Nucleus accumbens (tissue), 56 donors: Measurements from ENCODE around the gene TMEM72.
A peak's percentile ranks its signal among the peaks of the same experiment; 100 is the strongest.

Experiments
- DNase-seq, 56 donors: peaks; one replicate each; lab custom pipeline; 2025; lab: John Stamatoyannopoulos, UW

TMEM72 gene

GRCh38 chr10:44888886-44889285, 22.3 kb upstream of the TMEM72 start:
- DNase-seq, result no peak

- DNase-seq, result no peak
Observed at GRCh38 chr10:44889834-44890233, 21.3 kb upstream of the TMEM72 start.

GRCh38 chr10:44890696-44891563, 20.2 kb upstream of the TMEM72 start:
- no peak for DNase-seq

- no peak for DNase-seq
Observed at GRCh38 chr10:44891721-44892120, 19.4 kb upstream of the TMEM72 start.

- DNase-seq, result no peak
Observed at GRCh38 chr10:44893604-44894468, 17.3 kb upstream of the TMEM72 start.

GRCh38 chr10:44894691-44895090, 16.4 kb upstream of the TMEM72 start:
- DNase-seq, result no peak

- no peak for DNase-seq
Observed at GRCh38 chr10:44895280-44895679, 15.9 kb upstream of the TMEM72 start.

- DNase-seq, result no peak
Observed at GRCh38 chr10:44897049-44897448, 14.1 kb upstream of the TMEM72 start.

- DNase-seq, result peak in 1 of 56 donors; percentile 12
Observed at GRCh38 chr10:44898665-44899064, 12.5 kb upstream of the TMEM72 start.

- DNase-seq, result no peak
Observed at GRCh38 chr10:44899450-44900080, 11.6 kb upstream of the TMEM72 start.

GRCh38 chr10:44902941-44903545, 8.1 kb upstream of the TMEM72 start:
- DNase-seq, result no peak

DNA sequence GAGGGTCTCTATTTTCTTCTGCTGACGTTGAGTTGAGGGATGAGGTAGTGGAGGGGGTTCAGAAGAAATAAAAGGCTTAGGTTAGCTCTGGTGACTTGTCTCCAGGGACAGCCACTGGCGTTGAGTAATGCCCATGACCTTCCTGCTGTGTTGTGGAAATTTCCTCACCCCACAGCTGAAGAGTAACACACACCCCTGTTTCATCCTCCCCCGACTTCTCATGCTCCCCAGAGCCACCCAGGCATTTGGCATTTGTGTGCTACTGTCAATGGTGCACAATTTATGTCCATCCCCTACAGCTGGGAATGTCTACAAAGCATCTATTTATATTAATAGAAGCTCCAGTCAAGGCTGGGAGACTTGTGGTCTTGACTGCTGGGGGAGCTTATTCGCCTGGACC, 4.7 kb upstream of the TMEM72 start:
- no peak for DNase-seq

- DNase-seq, result no peak
Observed at GRCh38 chr10:44907556-44907955, 3.6 kb upstream of the TMEM72 start.

DNA sequence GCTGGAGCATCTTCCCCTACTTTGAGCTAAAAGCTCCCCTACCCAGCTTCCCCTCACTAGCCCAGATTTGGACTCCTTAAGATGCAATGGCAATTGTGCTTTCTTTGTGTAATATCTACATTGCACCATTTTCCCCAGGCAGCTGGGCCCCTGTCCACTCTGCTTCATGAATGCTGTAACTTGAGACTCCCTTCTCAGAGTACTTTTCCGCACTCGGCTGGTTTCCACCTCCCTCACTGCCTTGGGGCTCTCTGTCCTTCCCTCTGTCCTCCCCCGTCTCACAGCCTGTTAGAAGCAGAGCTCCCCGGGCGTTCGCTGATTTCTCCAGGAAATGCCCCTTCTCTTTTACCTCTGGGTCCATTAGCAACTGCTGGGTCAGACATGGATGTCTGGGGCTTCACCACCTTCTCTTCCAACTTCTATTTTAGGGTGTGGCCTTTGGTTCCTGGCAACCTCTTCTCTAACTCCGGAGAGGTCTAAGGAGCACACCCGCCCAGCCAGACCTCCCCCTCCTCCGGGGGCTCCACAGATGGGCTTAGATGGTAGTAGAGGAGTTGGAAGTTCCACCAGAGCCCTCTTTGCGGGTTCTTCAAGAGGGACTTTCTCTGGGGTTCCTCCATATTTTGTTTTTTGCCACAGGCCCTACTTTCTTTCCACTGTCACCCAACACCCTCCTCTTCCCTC, 2.9 kb upstream of the TMEM72 start:
- DNase-seq, result no peak

- DNase-seq, result no peak
Observed at GRCh38 chr10:44908936-44909630, 2.1 kb upstream of the TMEM72 start.

- DNase-seq, result no peak
Observed at GRCh38 chr10:44909910-44910309, 1.2 kb upstream of the TMEM72 start.

DNA sequence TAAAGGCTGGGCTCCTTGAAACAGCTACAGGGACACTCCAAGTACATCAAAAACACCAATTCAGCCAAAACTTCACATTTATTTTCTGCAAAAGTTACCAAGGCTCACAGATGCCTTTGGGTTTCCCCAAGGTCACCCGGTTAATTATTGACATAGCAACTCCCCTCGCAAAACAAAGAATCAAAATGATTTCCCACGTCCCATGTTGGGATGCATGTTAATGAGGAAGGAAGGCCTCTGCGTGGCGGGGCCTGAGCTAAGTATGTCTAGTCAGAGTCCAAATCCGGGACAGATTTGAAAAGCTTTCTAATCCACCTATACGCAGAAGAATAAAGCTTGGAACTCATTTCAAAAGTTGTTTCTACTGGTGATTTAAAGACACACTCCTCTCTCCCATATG, 535 bp upstream of the TMEM72 start:
- no peak for DNase-seq

DNA sequence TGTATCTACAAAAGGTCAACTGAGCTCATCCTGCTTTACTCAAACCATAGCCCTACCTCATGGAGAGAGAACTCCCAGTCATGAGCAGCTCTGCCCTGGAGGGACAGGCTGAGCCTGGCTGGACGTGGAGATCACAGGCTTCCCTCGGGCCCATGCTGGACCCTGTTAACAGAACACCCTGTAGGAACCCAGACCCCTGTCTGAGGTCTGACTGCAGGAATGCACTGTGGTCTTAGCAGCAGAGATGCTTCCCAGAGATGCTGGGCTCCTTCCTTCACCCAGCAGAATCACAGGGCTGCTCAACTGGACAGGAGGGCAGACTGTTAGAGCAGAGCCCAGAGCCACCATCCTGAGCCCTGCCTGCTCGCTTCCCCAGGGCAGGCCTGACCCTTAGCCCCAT, 814 bp downstream of the TMEM72 start:
- no peak for DNase-seq

GRCh38 chr10:44913350-44914081, 2.4 kb downstream of the TMEM72 start:
- no peak for DNase-seq
